ENCODE measurements around the gene LEO1.

DNA sequence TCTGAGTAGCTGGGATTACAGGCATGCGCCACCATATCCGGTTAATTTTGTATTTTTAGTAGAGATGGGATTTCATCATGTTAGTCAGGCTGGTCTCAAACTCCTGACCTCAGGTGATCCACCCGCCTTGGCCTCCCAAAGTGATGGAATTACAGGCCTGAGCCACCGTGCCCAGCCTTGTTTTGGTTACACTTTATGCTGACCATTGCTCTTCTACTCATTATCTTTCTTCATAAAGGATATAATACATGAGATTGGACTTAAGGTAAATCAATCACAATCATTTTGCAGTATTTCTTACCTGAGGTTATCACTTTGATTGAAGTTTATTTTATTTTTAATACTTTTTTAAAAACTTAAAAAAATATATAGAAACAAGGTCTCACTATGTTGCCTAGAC, 2.2 kb upstream of the LEO1 start:
- TF ChIP-seq, protein P1, sequence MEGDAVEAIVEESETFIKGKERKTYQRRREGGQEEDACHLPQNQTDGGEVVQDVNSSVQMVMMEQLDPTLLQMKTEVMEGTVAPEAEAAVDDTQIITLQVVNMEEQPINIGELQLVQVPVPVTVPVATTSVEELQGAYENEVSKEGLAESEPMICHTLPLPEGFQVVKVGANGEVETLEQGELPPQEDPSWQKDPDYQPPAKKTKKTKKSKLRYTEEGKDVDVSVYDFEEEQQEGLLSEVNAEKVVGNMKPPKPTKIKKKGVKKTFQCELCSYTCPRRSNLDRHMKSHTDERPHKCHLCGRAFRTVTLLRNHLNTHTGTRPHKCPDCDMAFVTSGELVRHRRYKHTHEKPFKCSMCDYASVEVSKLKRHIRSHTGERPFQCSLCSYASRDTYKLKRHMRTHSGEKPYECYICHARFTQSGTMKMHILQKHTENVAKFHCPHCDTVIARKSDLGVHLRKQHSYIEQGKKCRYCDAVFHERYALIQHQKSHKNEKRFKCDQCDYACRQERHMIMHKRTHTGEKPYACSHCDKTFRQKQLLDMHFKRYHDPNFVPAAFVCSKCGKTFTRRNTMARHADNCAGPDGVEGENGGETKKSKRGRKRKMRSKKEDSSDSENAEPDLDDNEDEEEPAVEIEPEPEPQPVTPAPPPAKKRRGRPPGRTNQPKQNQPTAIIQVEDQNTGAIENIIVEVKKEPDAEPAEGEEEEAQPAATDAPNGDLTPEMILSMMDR (IDR thresholded peaks at IDR 0.05 in 4 of 5, conservative IDR thresholded peaks at IDR 0.05 in 1 of 5), result no peak
- TF ChIP-seq POLR2A (IDR thresholded peaks at IDR 0.05), result no peak

All from gastrocnemius medialis (tissue), 4 donors.